HG03558 (cell line): Measurements from ENCODE around the gene DAGLA.

Source experiments
- ATAC-seq: cut with Tn5 transposase; IDR thresholded peaks from one replicate; pipeline ENCODE4 v1.9.1; 2021; ENCODE audit warnings: moderate number of reproducible peaks; ENCODE audit not compliant: unreplicated experiment; ENCODE audit errors: extremely low read depth

Gene DAGLA

DNA sequence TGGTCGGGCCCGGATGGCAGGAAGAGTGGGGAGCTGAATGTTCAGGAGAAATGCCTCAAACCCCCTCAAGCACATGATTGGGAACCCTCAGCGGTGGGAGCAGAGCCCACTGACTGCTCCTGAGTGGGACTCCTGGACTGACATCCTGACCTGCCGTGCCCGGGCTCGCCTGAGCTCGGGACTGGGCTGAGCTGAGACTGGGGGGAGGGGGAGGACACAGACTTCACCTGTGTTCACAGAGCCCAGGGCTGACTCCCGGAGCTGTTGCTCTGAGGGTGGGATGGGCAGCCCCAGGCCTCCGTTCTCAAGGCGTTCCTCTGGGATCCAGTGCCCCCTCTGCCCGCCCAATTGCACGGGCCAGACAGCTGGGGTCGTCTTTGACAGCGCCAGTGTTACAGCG, 24.6 kb downstream of the DAGLA start:
- no peak for ATAC-seq

GRCh38 chr11:61706452-61707400, 26.5 kb downstream of the DAGLA start:
- no peak for ATAC-seq

- no peak for ATAC-seq
Measured at GRCh38 chr11:61707574-61707973, 27.4 kb downstream of the DAGLA start.

- no peak for ATAC-seq
Measured at GRCh38 chr11:61709110-61709509, 28.9 kb downstream of the DAGLA start.

DNA sequence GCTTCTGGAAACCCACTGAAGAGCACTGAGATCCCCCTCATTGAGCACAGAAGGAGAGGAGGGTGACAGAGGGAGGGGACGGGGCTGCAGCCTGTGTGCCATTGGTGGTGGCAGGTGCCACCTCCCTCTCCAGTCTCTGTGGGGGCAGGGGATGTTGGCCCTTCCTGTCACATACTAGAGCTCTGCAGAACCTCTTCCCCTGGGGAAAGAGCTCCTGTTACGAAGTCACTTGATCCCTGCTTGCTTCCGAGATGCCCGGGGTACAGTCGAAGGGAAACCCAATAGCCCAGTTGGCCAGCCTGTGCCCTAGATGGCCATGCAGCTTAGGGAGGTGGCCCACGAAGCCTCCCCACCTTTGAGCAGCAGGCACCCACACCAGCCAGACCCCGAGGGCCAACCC, 29.4 kb downstream of the DAGLA start:
- ATAC-seq, result no peak

DNA sequence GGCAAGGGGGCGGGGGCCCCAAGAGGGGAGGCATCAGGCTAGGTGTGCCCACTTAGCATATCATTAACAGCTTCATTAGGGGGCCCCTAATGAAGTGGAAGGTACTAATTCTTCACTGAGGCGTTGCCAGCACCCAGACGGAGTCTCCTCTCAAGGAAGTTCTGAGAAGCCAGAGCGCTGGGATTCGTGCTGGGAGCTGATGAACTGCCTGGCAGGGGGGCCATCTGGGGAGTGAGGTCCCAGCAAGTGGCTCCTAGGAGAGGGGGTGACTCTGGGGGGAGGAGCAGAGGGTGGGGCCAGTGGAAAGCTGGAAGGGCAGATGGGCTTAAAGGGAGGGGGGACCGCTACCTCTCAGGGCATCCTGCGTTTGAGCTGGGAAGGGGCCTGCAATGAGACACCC, 29.8 kb downstream of the DAGLA start:
- no peak for ATAC-seq

GRCh38 chr11:61711037-61711436, 30.8 kb downstream of the DAGLA start:
- ATAC-seq, result no peak

GRCh38 chr11:61711498-61711897, 31.3 kb downstream of the DAGLA start:
- ATAC-seq, result no peak

DNA sequence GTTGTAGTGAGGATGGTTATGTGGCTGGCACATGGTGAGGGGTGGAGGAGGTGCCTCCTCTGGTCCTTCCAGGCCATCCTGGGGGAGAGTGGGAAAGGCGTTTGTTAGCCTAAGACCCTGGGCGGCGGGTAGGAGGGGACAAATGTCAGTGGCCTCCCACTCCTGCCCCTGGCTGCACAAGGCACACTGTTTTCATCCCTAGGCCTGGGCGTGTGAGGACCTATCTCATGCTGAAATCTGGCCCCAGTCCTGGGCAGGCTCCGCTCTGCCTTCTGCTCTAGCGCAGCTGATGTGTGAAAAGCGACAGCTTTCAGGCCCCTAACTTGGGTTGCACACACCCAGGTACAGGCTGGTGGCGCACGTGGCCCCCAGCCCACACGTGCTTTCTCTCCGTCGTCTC, 32.1 kb downstream of the DAGLA start:
- ATAC-seq, result no peak

GRCh38 chr11:61712846-61713245, 32.7 kb downstream of the DAGLA start:
- ATAC-seq, result no peak

DNA sequence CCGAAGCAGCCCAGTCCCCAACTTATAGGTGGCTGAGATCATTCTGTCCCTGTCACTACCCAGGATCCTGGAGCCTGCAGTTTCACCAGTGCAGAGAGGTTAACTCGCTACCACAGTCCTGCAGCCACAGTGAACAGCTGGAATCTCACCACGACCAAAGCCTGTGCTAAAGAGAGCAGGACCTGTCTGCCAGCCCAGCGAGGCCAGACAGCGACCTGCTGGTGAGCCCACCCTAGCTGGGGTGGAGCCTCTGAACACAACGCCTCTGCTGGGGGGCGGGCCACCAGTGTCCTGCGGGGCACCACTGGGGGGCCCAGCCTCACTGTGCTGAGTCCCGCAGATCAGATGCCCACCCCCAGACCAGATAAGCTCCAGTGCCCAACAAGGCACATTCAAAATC, 33.3 kb downstream of the DAGLA start:
- no peak for ATAC-seq

DNA sequence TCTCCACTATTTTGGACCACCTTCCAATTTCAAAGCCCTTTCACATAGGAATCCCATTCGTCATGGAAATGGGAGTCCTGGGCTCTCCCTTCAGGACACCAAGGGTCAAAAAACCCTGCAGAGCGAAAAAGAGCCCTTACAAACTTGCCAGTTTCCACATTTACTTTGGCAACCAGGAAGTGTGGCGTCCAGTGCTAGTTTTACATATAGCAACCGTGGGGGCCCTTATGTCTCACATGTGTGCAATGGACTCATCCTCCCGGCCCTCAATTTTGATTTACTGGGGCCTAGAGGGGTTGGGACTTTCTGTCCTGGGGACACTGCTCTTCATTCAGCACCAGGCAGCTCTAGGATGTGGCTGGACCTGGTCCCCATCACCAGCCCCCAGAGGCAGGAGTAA, 33.7 kb downstream of the DAGLA start:
- no peak for ATAC-seq

- no peak for ATAC-seq
Measured at GRCh38 chr11:61714316-61714715, 34.1 kb downstream of the DAGLA start.

GRCh38 chr11:61714916-61715315, 34.7 kb downstream of the DAGLA start:
- no peak for ATAC-seq

GRCh38 chr11:61715867-61716266, 35.7 kb downstream of the DAGLA start:
- ATAC-seq, result no peak

GRCh38 chr11:61716478-61717285, 36.5 kb downstream of the DAGLA start:
- no peak for ATAC-seq

GRCh38 chr11:61717286-61718033, 37.3 kb downstream of the DAGLA start:
- no peak for ATAC-seq

GRCh38 chr11:61718046-61718531, 37.9 kb downstream of the DAGLA start:
- no peak for ATAC-seq

GRCh38 chr11:61718621-61719302, 38.6 kb downstream of the DAGLA start:
- ATAC-seq, result no peak

- no peak for ATAC-seq
Measured at GRCh38 chr11:61719978-61720377, 39.8 kb downstream of the DAGLA start.
